Progenitor cell of endocrine pancreas (in vitro differentiated cells): ENCODE measurements around the gene ZNF521. TPM values are rescaled to one million over a fixed set of nuclear protein-coding genes. Genes with fewer than 3 reads are reported as not detected.
"Not testable (repeated sequence)": the region's sequence is repeated elsewhere in the genome, so short reads cannot be mapped to it uniquely, and the experiment has no call there.

Experiments
- DNase-seq: peaks from one replicate; pipeline ENCODE4 v3.0.0; 2021; ENCODE audit warnings: low spot score; ENCODE audit not compliant: unreplicated experiment
- H3K27ac Mint-ChIP-seq: 2 replicates; pipeline ENCODE4 v1.8.0; 2021; ENCODE audit warnings: mild to moderate bottlenecking, moderate library complexity, mixed read lengths
- H3K27me3 Mint-ChIP-seq: 2 replicates; pipeline ENCODE4 v1.8.0; 2021; ENCODE audit warnings: mixed read lengths
- H3K36me3 Mint-ChIP-seq: 2 replicates; pipeline ENCODE4 v1.8.0; 2022; ENCODE audit warnings: mixed read lengths; ENCODE audit not compliant: insufficient read depth
- H3K4me1 Mint-ChIP-seq: 2 replicates; pipeline ENCODE4 v1.8.0; 2021; ENCODE audit warnings: low read depth, mixed read lengths
- H3K4me3 Mint-ChIP-seq: 2 replicates; pipeline ENCODE4 v1.8.0; 2021; ENCODE audit warnings: low read depth, mild to moderate bottlenecking, moderate library complexity, mixed read lengths
- H3K9me3 Mint-ChIP-seq: 2 replicates; pipeline ENCODE4 v1.8.0; 2021; ENCODE audit warnings: low read depth, mixed read lengths
- CTCF ChIP-seq: fragments of 200-600 bp; sonication (generic); IDR thresholded peaks from one replicate; pipeline ENCODE4 v1.5.0; 2021; ENCODE audit warnings: antibody characterized with exemption, mild to moderate bottlenecking; ENCODE audit not compliant: unreplicated experiment
- total RNA-seq: library from RNA; stranded (reverse); gene quantifications from 2 replicates; pipeline ENCODE4 v1.2.1, GENCODE V29; 2021

ZNF521 gene
- total RNA-seq, 1 donor from 2014 or later: 39.1 TPM

- Mint-ChIP-seq H3K27ac (no peak overlapping the region), H3K4me1 (peaks cover 16% of the 10 kb centered on the region), H3K4me3 (no peak overlapping the region), H3K9me3 (no peaks in the 10 kb centered on the region), H3K27me3 (peaks cover 85% of the 10 kb centered on the region), H3K36me3 (no peaks in the 10 kb centered on the region)
- no peak for TF ChIP-seq CTCF
- no peak for DNase-seq
Measured at GRCh38 chr18:25042641-25043051, 309.3 kb downstream of the ZNF521 start.

DNA sequence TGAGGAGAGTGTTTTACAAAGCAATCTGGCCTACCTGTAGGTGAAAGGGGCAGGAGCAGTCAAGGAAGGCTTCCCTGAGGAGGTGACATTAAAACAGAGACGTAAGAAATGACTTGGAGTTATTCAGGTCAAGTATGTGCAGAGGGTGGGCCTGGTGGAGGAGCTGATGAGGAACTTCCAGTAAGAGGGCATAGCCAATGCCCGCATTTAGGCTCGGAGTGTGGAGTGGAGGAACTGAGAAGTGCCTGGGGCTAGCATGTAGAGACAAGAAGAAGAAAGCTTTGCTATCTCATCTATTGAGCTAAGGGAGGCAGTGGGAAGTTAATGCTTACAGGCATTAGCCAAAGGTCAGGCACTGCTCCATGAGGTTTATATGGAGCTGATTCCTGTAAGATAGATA is 312.2 kb downstream of the ZNF521 start:
- Mint-ChIP-seq H3K9me3 (no peaks in the 10 kb centered on the region), H3K4me1 (peaks cover 16% of the 10 kb centered on the region), H3K27ac (no peak overlapping the region), H3K27me3 (peaks cover 88% of the 10 kb centered on the region), H3K4me3 (no peak overlapping the region), H3K36me3 (no peaks in the 10 kb centered on the region)
- no peak for TF ChIP-seq CTCF
- no peak for DNase-seq

DNA sequence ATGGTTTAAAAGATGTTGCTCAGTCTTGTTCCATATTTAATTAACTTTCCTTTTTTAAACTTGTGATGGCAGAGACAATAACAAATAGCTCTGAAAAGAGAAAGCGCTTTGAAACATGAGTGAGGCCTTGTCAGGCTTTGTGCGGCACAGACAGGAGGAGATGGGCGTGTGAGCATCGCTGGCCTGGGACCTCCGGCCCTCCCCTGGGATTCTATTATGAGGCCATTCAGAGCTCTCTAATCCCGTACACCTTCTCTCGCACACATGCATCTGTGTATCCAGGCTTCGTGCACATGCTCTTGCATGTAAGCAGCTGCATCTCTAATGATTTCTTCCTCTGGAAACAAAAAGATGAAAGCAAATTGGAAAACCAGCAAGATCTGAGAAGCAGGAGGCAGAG is 313.7 kb downstream of the ZNF521 start:
- Mint-ChIP-seq H3K27ac (no peak overlapping the region), H3K9me3 (no peaks in the 10 kb centered on the region), H3K36me3 (no peaks in the 10 kb centered on the region), H3K4me1 (peaks cover 16% of the 10 kb centered on the region), H3K4me3 (no peak overlapping the region), H3K27me3 (peaks cover 86% of the 10 kb centered on the region)
- TF ChIP-seq CTCF: no peak
- no peak for DNase-seq

GRCh38 chr18:25033747-25034471 is 318.1 kb downstream of the ZNF521 start:
- peaks cover 91% of the 10 kb centered on the region for H3K27me3 Mint-ChIP-seq
- no peak for TF ChIP-seq CTCF
- H3K27ac Mint-ChIP-seq: no peak overlapping the region
- DNase-seq: no peak
- no peak overlapping the region for H3K4me3 Mint-ChIP-seq
- no peaks in the 10 kb centered on the region for H3K9me3 Mint-ChIP-seq
- no peaks in the 10 kb centered on the region for H3K36me3 Mint-ChIP-seq
- peaks cover 1% of the 10 kb centered on the region for H3K4me1 Mint-ChIP-seq

DNA sequence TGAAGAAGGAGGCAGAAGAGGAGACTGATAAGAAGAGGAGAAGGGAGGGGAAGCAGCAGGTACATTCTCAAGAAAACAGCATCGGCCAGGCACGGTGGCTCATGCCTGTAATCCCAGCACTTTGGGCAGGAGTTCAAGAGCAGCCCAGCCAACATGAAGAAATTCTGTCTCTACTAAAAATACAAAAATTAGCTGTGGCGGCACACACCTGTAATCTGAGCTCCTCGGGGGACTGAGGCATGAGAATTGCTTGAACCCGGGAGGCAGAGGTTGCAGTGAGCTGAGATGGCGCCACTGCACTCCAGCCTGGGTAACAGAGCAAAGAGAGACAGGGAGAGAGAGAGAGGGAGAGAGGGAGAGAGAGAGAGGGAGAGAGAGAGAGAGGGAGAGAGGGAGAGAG is 318.8 kb downstream of the ZNF521 start:
- H3K9me3 Mint-ChIP-seq, H3K36me3 Mint-ChIP-seq, H3K4me3 Mint-ChIP-seq, H3K4me1 Mint-ChIP-seq, H3K27ac Mint-ChIP-seq, DNase-seq: not testable (repeated sequence)
- H3K27me3 Mint-ChIP-seq: peaks cover 91% of the 10 kb centered on the region

- TF ChIP-seq CTCF: no peak
- Mint-ChIP-seq H3K36me3 (no peaks in the 10 kb centered on the region), H3K27ac (no peak overlapping the region), H3K27me3 (peaks cover 86% of the 10 kb centered on the region), H3K4me1 (peaks cover 1% of the 10 kb centered on the region), H3K9me3 (no peaks in the 10 kb centered on the region), H3K4me3 (no peak overlapping the region)
- no peak for DNase-seq
Measured at GRCh38 chr18:25029802-25030201, 322.2 kb downstream of the ZNF521 start.
